CD4-positive, alpha-beta T cell treated with Interleukin-10 for 1 hour (primary cell): Measurements from ENCODE around the gene IQSEC2.
A peak's percentile ranks its signal among the peaks of the same experiment; 100 is the strongest.

Experiments used
- DNase-seq: peaks from one replicate; pipeline ENCODE4 v3.0.0-alpha.2; 2020

Gene IQSEC2

DNA sequence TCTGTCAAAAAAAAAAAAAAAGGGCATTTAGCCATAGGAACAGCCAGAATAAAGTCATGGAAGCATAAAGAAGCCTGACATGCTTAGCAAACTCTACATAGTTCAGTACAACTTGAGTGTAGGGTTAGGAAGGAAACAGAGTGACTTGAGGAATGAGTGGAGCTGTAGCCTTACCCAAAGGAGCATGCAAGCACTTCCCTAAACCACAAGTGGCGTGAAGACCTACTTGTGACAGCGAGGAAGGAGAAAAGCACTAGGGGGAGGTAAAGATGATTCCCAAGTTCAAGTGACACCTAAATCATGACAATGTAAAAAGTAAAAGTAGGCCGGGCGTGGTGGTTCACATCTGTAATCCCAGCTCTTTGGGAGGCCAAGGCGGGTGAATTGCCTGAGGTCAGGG lies 21.8 kb upstream of the IQSEC2 start:
- DNase-seq: no peak

DNA sequence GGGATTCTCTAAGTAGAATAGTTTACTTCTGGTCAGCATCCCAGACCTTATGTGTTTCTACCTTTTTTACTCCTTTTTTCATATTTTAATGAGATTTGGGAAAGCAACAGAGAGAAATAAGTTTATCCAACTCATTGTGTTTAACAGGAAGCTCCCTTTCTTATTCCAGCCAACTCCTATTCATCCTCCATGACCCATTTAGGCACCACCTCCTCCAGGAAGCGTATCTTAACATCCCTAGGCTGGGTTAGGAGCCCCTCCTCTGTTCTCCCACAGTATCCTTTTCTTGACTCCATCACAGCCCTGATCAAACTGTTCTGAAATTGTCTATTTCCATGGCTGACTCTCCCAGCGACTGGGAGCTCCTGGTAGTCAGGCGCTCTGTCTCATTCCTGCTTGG lies 18.8 kb upstream of the IQSEC2 start:
- no peak for DNase-seq

DNA sequence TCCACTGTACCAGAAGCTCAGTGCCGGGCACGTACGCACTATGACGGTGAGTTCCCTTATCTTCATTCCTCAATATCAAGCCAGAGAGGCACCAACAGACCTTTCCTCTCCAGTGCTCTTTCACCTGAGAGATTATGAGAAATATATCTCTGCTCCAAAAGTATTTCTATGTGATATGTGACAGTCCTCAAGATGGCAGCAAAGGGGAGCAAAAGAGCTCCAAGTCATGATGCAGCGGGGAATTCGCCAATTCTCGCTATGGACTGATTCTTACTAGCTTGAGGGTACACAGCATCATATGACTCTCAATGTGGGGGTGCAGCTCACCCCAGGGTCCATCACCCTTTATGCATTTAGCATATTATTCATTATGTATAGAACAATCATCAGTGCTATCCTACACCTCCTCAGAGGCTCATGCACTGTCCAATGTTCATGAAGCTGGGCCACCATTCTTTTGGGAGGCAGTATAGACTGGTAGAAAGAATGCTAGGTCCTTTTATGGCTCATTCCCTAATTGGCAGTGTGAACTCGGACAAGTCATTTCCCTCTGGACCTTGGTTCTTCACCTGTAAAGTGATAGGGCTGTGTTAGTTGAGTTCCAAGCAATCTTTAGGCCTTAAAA lies 12.8 kb upstream of the IQSEC2 start:
- DNase-seq: no peak

DNA sequence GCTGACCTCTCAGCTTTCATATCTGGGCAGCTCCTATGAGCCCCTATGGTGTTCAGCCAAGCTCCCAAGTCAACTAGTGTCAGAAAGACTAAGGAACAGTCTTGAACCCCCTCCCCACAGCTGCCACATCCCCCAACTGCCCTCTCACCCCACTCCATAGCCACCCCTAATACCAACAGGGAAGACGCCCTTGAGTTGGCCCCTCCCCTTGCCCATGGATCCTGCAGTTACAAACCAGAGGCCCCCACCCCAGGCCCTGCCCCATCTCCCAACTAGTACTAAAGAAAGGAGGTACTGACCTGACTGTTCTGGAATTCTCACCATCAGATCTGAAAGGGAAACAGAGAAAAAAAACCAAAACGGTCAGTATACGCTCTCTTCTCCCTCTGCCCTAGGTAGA lies 10.2 kb upstream of the IQSEC2 start:
- DNase-seq: no peak

DNA sequence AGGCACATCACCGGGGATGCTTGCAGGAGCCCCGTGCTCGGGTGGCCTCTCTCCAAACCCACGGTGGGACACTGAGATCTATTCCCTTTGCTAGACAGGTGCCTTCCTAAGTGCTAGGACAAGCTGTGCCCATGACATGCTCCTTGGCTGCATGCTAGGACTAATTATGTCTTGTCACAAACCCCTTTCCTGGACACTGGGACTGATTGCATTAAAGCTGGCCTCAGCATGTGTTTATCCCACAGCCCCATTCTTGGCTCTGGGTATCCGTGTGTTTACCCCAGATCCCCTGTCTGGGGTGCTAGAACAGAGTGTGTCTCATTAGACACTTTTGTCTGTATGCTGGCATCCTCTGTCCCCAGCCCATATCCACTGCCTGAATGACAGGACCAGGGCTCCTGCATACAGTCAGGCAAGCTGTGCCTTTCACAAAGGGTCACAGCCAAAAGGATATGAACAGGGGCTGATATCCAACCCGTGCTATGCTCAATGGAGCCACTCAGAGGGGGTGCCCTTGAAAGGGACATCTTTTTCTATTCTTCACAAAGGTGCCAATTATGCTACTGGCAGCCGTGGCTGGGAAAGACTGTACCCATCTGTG lies 9.2 kb upstream of the IQSEC2 start:
- no peak for DNase-seq

DNA sequence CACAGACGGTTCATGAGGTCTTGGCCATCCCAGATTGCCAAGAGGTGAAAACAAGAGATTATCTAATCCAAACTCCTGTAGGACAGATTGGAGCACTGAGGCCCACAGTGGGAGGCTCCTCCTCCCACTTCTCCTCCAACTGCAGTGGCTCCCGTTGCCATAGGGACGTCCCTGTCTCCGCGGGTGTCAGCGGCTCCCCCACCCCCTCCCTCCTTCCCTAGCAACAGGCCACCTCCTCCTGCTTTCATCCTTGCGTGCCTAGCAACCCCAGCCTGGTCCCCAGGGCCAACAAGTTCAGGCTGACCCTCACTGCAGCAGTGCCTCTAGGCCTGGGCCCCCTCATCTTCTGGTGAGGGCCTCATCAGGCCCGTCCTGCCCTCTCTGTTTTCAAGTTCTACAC lies 6.8 kb upstream of the IQSEC2 start:
- peak; percentile 38 for DNase-seq

DNA sequence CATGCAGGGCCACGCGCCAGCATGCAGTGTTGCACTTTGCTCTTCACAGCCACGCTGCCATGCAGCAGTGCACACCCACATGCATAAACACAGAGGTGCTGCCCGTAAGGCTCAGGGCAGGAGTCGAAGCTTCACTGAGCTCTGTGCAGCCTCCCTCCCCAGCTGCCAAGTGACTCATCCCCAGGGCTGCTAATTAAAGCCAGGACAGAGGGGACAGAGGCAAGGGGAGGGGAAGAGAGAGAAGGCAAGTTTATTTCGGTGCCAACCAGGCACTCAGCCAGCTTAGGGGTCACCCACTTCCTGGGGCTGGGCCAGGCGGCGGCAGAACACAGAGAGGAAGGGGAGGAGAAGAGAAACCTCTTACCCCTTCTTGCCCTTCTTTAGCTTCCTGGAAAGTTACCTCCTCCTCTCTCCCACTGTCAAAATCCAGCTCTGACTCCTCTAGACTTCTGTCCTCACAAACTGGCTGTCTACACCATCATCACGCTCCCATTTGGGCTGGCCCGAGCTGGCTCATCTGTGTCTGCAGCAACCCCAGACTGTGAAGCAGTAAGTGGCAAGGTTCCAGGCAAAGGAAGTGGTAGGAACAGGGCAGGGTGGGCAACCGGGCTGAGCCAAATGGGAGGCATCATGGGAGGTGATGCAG lies 6.2 kb upstream of the IQSEC2 start:
- peak; percentile 41 for DNase-seq

DNA sequence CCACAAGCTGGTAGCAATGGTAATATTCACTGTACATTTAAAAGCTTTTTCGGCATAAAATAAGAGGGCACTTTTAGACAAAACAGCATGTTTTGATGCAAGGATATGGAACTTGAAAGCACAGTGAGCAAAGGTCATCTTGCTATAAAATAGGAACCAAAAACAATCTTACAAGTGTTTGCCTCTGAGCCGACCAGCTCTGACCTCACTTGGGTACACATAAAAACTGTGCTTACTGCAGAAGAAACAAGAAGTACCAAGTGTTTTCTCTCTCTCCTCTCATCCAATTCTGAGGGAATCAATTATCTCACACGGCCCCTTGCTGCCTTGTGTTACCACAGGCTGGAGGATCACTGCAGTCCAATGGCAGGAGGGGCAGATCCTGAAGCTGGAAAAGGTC lies 4.8 kb upstream of the IQSEC2 start:
- no peak for DNase-seq

DNA sequence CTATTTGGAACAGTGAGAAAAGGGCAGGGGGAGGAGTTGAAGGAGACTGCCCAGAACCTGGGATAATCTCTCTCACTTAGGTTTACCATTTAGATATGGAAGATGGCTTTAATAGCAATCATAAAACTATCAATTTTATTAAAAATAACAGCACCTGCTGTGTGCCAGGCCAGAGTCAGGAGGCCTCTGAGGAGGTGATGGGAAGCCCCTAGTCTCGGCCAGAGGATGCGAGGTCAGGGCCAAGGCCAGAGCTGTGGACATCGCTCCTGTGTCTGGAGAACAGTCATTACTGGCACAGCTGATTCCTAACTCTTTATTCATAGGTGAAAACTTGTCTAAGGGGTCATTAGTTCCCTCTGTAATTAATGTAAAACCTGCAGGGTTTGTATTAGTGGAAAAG lies 4.2 kb upstream of the IQSEC2 start:
- no peak for DNase-seq

DNA sequence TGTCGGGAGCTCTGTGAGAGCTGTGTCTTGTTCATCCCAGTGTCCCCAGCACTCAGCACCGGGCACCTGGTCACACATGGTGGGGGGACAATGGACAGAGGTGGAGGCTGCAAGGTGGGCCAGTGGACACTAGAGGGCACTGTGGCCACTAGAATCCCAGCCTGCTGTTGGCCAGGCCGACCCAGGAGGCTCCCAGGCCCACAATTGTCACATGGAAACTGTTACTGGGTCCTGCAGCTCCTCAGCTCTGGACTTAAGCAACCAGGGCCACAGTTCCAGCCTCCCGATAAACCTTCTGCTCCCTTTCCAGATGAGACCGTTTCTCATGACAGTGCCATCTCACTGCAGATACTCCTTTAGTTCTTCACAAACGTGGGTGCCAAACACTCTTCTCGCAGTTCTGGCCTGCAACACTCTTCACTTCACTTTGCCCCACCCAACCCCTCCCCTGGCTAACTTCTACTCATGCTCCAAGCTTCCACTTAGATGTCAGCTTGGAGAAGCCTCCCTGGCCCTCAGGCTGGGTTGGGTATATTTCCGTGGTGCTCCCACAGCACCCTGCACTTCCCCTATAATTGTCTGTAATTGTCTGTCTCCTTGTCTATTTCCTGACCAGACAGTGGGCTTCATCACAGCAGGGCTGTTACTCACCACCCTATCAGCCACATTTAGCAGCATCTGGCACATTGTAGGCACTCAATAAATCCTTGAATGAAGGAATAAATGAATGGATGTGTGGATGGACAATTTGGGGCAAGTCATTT lies 3.5 kb upstream of the IQSEC2 start:
- peak; percentile 56 for DNase-seq

DNA sequence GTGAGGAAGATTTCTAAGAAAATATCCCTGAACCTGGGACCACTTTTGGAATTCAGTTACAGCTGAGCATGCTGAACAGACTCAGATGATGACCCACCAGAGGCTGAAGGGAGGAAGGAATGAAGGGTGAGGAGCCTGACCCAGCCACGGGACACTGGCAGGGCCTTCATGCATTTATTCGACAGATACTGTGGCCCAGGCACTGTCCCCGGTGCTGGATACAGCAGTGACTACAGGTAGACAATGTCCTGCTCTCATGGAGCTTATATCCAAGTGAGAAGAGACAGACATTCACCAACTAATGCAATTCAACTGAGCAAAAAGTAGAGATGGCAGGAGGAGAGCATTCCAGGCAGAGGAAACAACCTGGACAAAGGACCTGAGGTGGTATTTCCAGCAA lies 2.2 kb upstream of the IQSEC2 start:
- DNase-seq: no peak

DNA sequence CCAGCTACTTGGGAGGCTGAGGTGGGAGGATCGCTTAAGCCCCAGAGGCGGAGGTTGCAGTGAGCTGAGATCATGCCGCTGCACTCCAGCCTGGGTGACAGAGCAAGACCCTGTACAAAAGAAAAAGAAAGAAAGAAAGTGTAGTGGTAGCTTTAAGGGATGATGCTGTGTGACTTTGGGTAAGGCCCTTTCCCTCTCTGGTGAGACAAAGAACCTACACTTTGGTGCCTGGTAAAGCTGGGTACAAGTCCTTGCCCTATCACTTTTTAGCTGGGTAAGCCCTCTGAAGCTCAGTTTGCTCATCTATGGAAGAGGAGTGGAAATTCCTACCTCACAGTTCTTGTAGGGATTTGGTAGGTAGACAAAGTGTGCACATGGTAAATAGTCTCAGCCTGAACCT lies 1.7 kb upstream of the IQSEC2 start:
- no peak for DNase-seq

DNA sequence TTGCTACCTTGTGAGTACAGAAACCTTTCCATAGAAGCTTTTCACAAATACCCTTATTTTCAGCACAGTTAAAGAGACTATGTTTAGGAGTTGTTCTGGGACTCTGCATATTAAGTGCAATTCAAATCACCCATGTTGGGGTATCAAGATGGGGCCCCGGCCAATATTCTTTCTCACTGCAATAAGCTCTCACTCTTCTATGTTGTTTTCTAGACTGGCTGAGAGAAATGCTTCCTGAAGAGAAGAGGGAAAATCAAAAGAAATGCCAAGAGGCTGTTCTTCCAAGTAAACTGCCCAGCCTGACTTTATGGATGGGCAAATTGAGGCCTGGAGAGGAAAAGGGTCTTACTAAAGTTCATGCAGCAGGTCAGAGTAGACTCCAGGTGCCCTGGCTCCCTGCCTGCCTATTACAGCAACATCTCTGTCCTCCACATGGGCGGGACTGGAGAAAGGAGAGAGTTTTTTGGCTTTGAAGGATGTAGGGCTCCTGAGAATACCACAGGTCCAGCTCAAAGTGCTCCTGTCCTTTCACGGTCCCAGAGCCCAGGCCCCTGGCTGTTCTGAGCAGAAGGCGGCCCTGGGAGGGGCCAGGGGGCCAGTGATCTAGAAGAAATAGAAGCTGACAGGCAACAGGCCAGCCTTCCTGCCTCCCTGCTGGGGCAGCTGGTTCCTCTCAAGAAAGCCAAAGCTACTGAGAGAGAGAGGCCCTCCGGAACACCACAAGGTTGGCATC lies 745 bp upstream of the IQSEC2 start:
- no peak for DNase-seq

DNA sequence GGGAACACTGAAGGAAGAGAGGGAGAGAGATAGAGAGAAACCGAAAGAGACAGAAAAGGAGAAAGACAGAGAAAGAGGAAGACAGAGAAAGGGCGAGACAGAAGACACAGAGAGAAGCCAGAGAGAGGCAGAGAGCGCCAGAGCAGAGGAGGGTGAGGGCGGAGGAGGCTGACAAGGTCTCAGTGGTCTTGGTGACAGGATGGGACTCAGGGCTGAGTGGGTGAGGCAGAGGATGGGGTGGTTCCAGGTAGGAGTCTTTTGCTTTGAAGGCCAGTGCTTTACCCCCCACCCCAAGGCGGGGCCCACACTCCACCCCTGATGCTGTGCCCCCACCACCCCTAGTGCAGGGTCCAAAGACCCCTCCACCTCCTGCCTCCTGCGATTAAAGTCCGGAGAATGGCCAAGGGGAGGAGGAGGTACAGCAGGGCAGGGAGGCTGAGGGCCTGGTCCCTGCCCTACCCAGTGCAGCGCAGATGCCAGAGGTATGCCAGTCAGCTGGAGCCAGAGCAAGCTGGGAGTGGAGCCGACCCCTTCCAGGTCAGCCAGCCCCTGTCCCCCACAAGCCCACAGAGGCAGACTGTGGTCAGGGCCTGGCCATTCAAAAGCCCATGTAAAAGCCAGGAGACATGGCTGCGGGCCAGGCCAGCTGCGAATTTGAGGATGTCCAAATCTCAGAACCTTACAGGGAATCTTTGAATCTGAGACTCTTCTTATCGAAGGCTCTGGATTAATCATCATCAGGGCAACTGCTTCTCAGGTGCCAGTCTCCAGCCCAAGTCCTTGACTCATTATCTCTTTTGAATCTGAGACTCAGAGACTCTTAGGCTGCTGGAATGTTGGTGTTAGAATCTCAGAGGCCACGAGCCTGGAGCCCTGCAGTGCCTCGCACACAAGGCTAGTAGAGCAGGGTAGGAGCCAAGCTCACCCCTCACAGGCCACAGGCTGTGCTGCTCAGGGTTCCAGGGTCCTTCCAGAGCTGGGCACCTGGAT lies 758 bp downstream of the IQSEC2 start:
- DNase-seq: no peak

DNA sequence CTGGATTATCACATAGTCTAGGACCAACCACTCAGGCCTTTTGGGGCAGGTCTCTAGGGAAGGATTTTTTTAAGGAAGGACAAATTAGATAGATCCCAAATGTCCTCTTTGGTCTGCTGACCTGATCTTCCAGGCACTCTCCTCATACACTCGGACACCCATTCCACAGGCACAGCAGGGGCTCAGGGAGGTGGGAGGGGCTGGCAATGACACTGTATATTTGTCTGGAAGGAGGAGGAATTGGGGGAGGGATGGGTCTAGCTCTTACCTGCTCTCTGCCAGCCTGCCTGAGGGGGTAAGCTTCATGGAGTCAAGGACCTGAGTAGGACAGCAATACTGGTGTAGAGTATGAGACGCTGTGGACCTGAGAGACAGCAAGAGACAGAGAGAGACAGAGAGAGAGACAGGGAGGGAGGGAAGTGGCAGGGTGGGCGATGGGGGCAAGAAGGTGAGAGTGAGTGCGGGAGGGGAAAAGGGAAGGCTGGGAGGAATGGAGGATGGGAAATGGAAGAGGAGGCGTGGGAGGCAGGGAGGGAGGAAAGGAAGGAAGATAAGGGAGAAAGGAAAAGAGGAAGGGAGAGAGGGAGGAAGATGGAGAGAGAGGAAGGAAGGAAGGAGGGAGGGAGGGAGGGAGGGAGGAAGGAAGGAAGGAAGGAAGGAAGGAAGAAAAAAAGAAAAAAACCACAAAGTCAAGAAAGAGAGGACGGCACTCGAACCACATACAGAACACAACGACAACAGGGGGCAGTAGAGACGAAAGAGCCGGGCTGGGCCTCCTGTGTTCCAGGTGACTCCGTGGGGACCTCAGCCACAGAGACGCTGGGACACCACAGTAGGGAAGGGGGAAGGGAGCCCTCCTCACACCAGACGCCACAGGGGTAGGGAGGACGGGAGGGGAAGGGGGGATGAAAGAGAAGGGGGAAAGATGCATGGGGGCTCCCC lies 1.8 kb downstream of the IQSEC2 start:
- DNase-seq: peak; percentile 5

DNA sequence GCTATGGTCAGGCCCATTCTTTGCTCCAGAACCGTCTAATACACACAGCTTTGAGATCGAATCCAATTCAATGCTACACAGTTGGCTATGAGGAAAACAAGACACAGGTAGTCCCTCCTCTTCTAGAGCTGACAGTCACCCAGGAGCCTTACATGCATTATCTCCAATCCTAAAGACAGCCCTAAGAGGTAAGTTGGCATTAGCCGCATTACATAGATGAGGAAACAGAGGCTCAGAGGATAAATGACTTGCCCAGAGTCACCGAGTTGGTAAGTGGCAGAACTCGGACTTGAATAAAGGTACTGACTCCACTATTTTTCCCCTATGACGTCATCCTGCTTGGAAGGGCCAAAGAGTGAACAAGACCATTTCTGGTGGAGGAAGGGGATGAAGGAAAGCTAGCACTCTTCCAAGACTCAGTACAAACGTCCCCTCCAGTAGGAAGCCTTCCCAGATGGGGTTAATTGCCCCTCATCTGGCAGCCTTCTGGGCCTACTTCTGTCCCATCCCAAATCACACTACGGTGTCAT lies 8.5 kb downstream of the IQSEC2 start:
- no peak for DNase-seq

DNA sequence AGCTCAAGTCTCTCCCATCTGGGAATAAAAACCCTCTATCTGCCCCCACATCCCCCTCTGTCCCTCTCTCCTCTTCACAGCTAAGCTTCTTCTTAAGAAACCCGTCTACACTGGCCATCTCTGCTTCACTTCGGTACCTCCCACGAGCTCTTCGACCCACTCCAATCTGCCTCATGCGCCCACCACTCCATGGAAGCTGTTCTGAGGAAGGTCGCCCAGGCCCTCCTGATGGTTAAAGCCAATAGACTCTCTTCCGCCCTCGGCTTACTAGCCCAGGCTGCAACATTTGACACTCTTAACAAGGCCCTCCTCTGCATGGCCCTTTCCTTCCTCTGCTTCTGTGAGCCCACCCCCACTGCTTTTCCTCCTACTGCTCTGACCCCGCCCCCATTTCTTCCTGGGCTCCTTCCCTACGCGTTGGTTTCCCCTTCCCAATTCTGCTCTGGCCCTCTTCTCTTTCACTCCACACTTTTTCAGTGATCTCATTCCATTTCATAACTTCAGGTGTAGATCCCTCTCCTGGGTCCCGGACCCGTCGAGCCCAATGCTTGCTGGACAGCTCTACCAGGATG lies 11.8 kb downstream of the IQSEC2 start:
- DNase-seq: no peak

DNA sequence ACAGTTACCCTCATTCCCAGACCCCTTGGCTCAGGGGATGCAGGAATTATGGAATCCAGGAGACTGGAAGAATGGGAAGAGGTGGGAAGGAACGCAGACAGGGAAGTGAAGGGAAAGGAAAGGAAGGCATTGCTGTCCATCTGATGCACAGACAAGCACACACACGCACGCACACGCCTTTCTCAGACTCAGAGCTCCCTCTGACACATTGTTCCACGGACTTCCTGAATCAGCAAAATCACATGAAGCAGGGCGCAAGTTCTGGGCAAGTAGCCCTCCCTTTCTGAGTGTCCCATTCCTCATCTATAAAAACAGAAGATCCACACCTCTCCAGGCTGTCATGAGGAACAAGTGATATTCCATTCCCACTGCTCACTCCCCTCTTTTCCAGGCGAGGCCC lies 13.2 kb downstream of the IQSEC2 start:
- no peak for DNase-seq

DNA sequence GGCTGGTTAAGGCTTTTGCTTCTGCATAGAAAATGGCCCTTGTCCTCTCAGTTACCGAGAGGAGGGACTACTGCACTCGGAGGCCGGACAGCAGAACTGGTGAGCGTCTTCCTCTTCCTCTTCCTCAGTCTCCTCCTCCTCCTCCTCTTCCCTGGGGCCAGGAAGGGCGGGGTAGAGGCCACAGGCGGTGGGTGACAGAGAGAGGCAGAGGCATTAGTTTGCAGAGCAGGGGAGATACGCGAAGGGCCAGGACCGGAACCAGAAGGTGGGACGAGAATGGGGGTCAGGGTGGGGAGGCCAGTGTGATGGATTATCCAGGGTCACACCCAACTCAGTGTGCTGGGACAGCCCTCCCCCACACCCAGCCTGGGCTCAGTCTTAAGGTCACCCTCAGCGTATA lies 14.5 kb downstream of the IQSEC2 start:
- no peak for DNase-seq
